GM21367 (cell line): Measurements from ENCODE around the gene NUP88.
"Not testable (repeated sequence)": the region's sequence is repeated elsewhere in the genome, so short reads cannot be mapped to it uniquely, and the experiment has no call there.

Source experiments
- ATAC-seq: cut with Tn5 transposase; IDR thresholded peaks from one replicate; pipeline ENCODE4 v1.9.1; 2021; ENCODE audit not compliant: unreplicated experiment

NUP88 gene

GRCh38 chr17:5419356-5419958 lies at the start of gene NUP88:
Gene NUP88, minus strand, starts transcription at chr17:5419662. Its CDS starts 12 bp downstream, at chr17:5419650.
- ATAC-seq, result peak; percentile 77

GRCh38 chr17:5468075-5468473 lies 48.6 kb upstream of the NUP88 start:
- ATAC-seq, result peak; percentile 11

- no peak for ATAC-seq
Measured at GRCh38 chr17:5467416-5467815, 48.0 kb upstream of the NUP88 start.

DNA sequence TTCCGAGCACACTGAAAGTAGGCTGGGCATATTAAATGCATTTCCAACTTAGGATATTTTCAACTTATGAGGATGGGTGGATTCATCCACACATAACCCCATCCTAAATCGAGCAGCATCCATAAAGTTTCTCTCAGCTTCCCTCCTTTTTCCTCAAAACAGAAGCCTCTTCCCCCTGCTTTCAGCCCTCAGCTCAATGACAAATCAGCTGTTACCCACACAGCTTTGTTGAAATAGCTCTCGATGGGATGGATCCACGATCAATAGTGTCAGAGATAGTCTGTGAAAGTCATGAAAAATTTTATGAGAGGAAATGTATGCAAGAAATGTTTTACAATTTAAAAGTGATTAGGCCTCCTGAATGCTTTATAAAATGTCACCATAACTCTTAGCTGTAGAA lies 46.8 kb upstream of the NUP88 start:
- ATAC-seq, result no peak

DNA sequence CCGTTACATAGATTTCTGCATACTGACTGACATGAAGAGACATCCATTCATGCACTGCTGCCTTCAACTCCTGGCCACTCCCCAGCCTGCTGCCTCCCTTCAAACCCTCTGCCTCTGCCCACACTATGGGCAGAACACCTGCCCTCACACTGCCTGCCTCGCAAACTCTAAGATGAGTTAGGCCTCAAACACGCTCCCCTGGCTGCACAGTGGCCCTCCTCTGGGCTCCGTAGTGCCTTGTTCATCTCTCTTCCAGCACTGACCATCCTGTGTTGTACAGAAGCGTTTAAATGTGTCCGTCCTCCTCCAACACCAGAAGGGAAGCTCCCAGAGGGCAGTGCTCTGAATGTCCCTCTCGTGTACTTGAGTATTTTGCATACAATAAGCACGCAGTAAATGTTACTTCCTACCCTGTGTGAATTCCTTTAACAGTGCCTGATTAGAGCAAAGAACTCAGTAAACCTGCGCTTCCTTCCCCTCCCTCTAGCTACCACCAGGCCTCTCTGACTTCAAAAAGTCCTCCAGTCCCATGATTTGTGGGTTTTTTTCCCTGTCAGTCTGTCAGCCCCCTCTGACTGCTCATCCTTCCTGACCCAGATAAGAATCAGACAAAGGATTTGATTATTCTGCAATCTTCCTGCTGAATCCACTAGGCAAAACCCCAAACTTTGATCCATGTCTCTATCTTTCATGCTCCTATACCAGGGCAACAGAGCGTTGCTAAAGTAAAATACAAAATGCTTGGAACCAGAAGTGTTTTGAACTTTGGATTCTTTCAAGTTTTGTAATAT lies 45.5 kb upstream of the NUP88 start:
- ATAC-seq, result no peak

GRCh38 chr17:5446786-5447185 lies 27.3 kb upstream of the NUP88 start:
- ATAC-seq, result no peak

DNA sequence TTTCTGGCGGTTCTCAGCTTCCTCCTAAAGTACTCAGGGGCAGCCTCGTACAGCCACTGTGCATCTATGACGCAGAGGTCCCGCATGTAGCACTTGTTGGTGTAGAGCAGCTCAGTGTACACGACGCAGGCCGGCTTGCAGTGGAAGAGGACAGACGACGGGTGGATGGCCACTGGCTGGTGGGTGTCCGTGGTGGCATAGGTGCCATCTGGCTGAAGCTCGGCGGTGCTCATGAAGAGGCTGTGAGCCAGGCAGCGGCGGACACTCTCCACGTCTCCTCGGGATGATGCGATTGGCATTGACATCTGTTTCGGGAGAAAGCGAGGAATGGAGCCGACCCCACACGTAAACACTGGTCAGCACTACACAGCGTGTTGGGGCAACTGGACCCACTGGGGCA lies 24.7 kb upstream of the NUP88 start:
- no peak for ATAC-seq

- ATAC-seq, result no peak
Measured at GRCh38 chr17:5443728-5444127, 24.3 kb upstream of the NUP88 start.

DNA sequence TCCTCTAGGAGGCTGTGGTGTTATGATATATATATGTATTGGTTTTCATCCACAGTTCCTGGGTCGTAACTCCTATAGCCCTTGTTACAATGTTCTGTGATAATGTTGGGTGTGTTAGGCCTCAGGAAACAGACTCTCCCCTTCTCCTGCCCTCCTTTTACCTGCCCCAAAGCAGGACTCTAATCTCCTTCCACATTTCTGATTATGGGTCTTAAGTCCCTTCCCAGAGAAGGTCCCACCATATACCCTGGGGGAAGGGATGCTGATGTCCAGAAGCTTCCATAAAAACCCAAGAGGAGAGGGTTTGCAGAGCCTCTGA lies 19.9 kb upstream of the NUP88 start:
- ATAC-seq, result no peak

GRCh38 chr17:5438716-5439445 lies 19.4 kb upstream of the NUP88 start, which contains the start of gene C1QBP:
Gene C1QBP, minus strand, starts transcription at chr17:5439155. Its CDS starts 82 bp downstream, at chr17:5439073.
- peak; percentile 60 for ATAC-seq

GRCh38 chr17:5437721-5438317 lies 18.4 kb upstream of the NUP88 start:
- ATAC-seq, result no peak

GRCh38 chr17:5435781-5436315 lies 16.4 kb upstream of the NUP88 start:
- not testable (repeated sequence) for ATAC-seq

GRCh38 chr17:5434984-5435383 lies 15.5 kb upstream of the NUP88 start:
- ATAC-seq, result no peak

DNA sequence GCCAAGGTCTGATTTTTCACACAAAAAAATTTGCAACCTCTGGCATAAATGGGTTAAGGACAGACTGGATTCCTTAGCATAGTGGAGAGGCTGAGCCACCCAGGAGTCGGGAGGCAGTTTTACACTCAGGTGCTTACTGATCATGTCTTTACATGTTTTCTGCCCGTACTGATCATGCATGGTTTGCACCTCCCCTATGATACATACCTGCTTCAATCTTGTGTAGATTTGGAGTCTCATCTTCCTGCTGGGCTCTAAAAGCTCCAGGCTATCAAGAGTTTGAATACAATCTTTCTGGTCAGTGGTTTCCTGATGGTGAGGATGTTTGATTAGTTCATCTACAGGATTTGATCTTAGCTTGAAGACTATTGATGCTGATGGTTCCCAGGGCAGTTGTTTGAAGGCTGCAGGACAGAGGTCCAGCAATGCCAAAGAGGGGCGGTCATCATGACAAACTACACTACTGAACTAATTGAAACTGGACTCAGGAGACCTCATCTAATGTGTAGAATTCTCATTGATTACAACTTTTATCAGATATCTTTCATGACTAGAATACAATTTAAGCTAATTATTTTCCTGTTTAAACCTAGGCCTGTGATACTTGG lies 12.6 kb upstream of the NUP88 start:
- ATAC-seq, result no peak

GRCh38 chr17:5431234-5431633 lies 11.8 kb upstream of the NUP88 start:
- ATAC-seq, result not testable (repeated sequence)

- no peak for ATAC-seq
Measured at GRCh38 chr17:5430413-5430999, 11.0 kb upstream of the NUP88 start.

DNA sequence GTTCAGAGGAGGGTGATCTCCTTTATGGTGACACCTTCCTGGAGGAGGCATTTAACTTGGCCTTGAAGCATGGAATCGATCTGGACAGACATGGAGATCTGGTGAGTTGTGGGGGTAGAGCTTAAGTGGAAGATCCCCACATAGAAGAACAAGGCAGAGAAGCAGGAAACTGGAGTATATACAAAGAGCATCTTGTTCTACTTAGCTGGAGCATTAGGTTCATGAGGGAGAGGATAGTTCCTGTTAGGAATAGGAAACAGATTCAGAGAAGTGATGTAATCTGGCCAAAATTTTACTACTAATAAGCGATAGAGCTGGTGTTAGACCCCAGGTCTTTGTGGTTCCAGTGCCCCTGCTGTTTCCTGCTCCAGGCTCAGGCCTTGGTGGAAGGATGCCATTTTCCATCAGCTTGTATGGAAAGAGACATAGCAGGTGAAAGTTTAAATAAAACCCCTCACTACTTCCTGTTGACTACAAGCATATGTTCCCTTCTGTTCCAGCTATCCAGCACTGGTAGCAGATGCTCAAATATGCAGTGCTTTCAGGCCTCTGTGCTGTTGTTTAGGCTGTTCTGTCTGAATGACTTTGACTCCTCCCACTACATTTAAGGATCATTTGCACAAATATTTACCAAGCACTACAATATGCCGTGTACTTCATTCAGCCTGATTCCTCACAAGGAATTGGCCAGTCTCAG lies 9.9 kb upstream of the NUP88 start:
- ATAC-seq, result no peak

- ATAC-seq, result no peak
Measured at GRCh38 chr17:5425826-5426225, 6.4 kb upstream of the NUP88 start.

- no peak for ATAC-seq
Measured at GRCh38 chr17:5424909-5425308, 5.4 kb upstream of the NUP88 start.

GRCh38 chr17:5422505-5422904 lies 3.0 kb upstream of the NUP88 start:
- no peak for ATAC-seq
